SW 1271 (cell line): Measurements from ENCODE around the gene SNX13.

ENCODE experiments used
- DNase-seq, 2 experiments: peaks; one replicate each; lab custom pipeline; 2025; lab: John Stamatoyannopoulos, UW

Gene SNX13

DNA sequence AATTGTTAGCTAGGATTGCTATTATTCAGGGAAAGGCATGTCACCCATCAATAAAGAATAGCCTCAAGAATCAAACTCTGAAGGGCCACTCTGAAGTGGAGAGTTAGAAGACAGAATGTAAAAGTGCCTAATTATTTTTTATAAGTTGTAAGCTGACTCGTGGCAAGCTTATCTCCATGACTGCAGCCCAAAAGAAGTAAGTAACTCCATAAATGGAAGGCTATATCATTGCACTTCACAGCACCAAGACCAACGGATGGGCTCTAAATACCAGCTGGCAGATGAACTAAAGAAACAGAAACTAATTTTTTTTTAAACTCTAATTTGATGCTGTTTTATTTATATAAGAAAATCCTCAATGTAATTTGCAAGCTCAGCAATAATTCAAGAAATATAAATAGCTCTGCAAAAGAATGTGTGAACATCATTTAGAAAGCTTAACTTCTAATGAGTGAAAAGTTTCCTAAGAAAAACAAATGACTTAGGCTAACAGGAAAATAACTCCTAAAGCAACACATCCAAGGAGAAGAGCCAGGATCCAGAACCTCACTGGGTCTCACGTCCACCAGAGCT, 165.5 kb downstream of the SNX13 start:
- no peak for DNase-seq

GRCh38 chr7:17774248-17774647, 166.0 kb downstream of the SNX13 start:
- DNase-seq = no peak

GRCh38 chr7:17773289-17773626, 167.0 kb downstream of the SNX13 start:
- no peak for DNase-seq

DNA sequence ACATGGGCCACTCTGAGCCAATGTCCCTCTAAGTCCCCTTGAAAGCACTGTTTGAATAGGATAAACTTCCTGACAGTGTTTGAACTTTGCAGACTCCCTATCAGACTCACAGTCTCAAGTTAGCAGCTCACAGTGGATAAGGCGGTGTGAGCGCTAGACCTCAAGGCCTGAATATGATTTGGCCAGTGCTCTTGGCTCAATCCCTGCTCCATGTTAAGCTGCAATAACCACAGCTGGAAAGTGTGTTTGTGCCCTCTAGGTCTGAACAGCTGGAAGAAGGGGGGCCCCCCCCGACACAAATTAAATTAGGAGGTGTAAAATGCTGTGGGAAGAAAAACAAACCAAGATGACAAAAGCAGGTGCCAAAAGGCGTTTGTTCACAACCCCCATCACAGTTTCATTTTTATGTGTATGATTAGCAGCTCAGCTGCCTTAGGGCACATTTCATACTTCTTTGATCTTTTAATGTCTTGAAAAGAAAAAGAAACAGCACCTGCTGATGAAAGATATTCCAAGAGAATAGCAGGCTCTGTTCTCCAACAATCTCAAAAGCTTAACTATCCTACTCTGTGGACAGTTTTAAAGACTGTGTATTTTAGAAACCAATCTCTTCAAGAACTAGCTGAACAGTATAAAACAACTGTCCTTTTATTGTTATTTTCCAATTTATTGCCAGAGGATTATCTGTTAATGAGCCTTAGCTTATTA, 167.6 kb downstream of the SNX13 start:
- DNase-seq = no peak

- no peak for DNase-seq
These were observed 168.3 kb downstream of the SNX13 start for GRCh38 chr7:17771901-17772408.

DNA sequence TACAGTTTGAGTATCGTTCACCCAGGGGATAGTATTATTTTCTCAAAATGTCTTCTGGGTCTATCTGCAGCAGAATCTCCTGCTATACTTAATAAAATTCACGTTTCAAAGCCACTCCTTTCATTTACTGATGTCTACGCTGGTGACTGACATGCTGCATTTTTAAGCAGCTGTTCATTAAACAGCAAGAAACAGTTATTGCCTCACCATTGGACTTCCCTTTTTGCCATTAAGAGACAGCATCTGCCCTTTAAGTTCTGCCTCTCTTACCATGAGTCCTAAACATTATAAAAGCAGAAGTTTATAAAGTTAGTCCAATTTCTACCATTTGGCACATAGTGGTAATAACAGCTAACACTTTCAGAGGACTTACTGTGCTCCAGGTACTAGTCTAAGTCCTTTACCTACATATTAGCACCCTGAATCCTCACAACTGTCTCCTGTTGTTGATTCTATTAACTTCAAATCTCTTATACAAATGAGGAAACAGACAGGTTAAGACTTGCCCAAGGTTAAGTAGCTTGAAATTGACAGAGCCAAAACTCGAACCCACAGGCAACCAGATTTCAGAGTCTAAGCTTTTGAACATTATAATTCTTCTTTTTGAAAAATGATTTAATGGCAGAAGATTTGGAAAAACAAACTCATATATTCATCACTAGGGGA, 169.5 kb downstream of the SNX13 start:
- DNase-seq = no peak

GRCh38 chr7:17769918-17770317, 170.4 kb downstream of the SNX13 start:
- peak; percentile 24 to 78 for DNase-seq

GRCh38 chr7:17758008-17758407, 182.3 kb downstream of the SNX13 start:
- no peak for DNase-seq

GRCh38 chr7:17746020-17746530, 194.2 kb downstream of the SNX13 start:
- DNase-seq = no peak

DNA sequence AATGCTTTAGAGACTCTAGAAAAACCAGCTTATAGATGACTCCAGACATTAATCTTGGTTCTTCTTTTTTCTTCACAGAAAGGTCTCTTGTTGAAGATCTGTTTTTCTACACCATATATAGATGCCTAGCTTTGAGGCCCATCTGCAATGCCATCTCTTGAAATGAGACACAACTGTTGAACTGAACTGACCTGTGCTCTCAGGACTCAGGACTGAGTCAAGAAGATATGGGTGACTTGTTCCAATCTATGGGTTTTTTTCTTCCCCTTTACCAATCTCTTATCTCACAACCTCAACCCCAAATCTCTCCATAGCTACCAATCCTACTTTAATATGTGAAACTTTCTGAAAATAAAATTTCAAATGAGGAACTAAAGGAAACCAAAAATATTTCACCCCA, 194.7 kb downstream of the SNX13 start:
- no peak for DNase-seq

DNA sequence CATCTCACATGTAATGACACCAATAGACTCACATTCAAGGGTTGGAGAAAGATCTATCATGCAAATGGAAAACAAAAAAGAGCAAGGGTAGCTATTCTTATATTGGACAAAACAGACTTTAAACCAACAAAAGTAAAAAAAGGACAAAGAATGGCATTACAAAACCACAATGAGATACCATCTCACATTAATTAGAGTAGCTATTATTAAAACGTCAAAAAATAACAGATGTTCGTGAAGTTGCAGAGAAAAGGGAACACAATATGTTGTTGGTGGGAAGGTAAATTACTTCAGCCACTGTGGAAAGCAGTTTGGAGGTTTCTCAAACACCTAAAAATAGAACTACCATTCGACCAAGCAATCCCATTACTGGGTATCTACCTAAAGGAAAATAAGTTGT, 197.0 kb downstream of the SNX13 start:
- no peak for DNase-seq

- no peak for DNase-seq
These were observed 198.9 kb downstream of the SNX13 start for GRCh38 chr7:17741426-17741825.
